ENCODE data around the gene RIC8A.
"Not testable (repeated sequence)": the region's sequence is repeated elsewhere in the genome, so short reads cannot be mapped to it uniquely, and the experiment has no call there.

RIC8A gene

DNA sequence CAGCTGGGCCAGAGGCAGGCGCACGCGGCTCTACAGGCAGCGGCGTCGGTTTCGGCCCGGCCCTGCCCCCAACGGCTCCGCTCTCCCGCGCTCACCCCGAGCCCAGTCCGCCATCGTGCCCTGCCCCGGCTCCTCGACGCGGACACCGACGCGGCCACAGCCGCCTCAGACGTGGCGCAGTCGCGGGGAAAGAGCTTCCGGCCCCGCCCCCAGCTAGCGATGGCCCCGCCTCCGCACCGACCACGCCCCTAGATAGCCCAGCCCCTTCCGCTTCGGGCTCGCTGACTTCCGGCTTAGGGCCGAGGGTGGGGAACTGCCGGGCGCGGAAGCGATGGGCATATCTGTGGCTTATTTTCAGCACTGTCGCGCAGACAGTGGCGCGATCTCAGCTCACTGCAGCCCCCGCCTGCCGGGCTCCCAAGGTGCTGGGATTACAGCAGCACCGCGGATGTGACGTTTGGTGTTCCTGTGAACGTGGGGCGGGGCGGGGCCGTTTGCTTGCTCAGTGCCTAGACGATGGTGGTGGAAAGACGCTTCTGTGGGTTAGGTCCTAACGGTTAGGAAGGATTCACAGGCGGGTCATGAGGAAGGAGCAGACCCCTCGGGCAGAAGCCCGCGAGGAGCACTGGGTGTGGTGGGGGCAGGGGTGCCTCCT lies at the start of gene RIC8A, which contains the start of gene BET1L:
TSS of gene RIC8A (plus strand) at position 501 of the 655 bp plus-strand sequence. CDS start 1,147 bp downstream, outside the sequence.
TSS of gene BET1L (minus strand) at position 192 of the 655 bp plus-strand sequence. CDS start at position 114, 78 bp downstream.
- H3K27ac ChIP-seq, result peak within 1 kb of the TSS; percentile 87 to 99 (median 97)
- peak within 1 kb of the TSS; percentile 66 to 99 (median 94) for H3K4me3 ChIP-seq

DNA sequence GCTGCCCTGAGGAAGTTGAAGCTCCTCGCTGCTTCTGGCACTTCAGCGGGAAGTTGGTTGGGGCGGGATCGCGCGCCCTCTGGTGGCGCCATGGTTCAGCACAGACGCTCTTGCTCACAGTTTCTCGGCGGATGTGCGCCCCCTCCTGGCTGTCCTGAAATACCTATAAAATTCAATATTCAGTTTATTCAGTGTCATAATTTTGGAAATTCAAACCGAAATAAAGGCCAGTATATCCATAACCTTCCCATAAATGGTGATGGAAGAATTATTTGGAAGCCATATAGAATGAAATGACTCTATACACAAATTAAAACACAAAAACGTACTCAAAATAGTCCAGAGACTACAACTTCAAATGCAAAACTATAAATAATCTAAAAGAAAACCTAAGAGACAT lies 27.3 kb upstream of the RIC8A start:
- H3K27ac ChIP-seq, result not testable (repeated sequence)

DNA sequence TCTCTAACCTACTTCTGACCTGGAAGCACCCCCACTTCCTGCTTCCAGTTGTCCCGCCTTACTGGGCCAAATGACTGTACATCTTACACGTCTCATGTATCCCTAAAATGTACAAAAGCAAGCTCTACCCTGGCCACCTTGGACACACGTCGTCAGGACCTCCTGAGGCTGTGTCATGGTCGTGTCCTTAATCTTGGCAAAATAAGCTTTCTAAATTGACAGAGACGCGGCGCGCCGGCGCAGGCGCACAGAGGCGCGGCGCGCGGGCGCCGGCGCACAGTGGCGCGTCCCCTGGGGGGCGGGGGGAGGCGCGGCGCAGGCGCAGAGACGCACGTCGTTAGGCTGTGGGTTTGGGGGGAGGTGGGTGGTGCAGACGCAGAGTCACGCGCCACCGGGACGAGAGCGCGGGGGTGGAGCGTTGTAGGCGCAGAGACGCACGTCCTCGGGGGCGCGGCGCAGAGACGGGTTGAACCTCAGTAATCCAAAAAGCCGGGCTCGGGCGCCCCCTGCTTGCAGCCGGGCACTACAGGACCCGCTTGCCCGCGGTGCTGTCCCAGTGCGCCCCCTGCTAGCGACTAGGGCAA lies 18.2 kb upstream of the RIC8A start:
- not testable (repeated sequence) for H3K4me3 ChIP-seq, H3K27ac ChIP-seq

More for the DNA sequence above, 27.3 kb upstream of the RIC8A start:
- not testable (repeated sequence) for H3K4me3 ChIP-seq

GRCh38 chr11:189843-190311 lies 17.6 kb upstream of the RIC8A start:
- H3K4me3 ChIP-seq, H3K27ac ChIP-seq: not testable (repeated sequence)

GRCh38 chr11:190546-190945 lies 17.0 kb upstream of the RIC8A start:
- H3K27ac ChIP-seq, H3K4me3 ChIP-seq: not testable (repeated sequence)

- H3K27ac ChIP-seq, H3K4me3 ChIP-seq: not testable (repeated sequence)
Observed at GRCh38 chr11:191490-192478, 15.7 kb upstream of the RIC8A start.

GRCh38 chr11:192674-193128 lies 14.8 kb upstream of the RIC8A start, which contains the start of gene SCGB1C1:
SCGB1C1 (plus strand) TSS chr11:193078; CDS start chr11:193100, 22 bp downstream.
- H3K27ac ChIP-seq, H3K4me3 ChIP-seq: not testable (repeated sequence)

- not testable (repeated sequence) for H3K27ac ChIP-seq, H3K4me3 ChIP-seq
Observed at GRCh38 chr11:193481-193880, 14.0 kb upstream of the RIC8A start.

DNA sequence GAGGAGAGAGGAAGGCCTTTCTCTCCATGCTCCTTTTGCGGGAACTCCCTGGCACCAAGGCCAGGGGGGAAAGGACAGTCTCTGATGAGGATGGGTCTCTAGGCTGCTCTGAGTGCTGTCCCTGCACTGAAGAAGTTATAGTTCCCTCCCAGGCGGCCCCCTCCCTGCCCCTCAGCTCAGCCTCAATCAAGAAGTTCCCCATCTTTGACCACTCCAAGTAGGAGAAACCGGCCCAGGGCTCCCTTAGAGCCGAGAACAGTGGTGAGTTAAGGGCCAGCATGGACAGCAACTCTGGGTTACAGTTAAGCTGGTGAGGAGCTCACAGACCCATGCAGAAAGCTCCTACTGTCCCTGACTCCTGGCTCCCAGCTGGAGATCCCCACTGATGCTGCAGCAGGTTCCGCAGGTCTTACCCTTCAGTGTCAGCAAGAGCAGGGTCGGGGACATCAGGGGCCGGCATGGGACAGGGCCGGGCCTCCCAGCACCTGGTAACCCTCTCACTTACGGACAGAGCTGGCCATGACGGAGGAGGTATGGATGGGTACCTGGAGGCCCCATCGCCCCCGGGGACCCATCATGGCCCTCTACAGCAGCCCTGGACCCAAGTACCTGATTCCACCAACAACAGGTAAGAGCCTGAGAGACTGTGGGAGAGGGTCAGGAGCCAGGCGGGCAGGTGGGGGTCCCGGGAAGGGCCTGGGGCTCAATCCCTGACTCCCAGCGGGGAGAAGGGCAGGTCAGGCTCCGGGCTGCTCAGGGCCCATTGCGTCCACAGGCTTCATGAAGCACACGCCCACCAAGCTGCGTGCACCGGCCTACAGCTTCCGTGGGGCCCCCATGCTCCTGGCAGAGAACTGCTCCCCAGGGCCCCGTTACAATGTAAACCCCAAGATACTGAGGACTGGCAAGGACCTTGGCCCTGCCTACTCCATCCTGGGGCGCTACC lies 10.4 kb upstream of the RIC8A start:
- Histone ChIP-seq H3K27ac (no peak overlapping the region), H3K4me3 (no peak overlapping the region)

GRCh38 chr11:197741-198235 lies 9.7 kb upstream of the RIC8A start:
- Histone ChIP-seq H3K27ac (no peak overlapping the region), H3K4me3 (no peak overlapping the region)

DNA sequence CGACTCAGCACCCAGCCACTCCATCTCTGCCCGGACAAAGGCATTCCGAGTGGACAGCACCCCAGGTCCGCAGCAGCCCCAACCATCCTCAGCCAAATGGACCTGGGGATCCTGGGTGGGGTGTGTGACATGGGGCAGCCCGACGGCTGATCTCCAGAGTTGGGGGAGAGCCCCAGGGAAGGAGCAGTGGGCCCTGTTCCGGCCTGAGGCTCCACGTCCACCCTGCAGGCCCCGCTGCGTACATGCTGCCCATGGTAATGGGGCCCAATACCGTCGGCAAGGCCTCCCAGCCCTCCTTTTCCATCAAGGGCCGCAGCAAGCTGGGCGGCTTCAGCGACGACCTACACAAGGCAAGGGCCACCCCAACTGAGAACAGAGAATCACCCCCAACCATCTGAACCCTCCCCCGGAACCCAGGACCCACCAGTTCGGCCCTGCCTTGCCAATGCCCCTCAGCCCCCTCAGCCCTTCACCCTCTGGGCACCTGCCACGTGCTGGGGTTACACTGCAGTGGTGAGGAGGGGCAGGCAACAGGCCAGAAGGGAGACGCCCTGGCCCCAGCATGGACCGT lies 9.2 kb upstream of the RIC8A start:
- no peak overlapping the region for H3K4me3 ChIP-seq
- no peak overlapping the region for H3K27ac ChIP-seq

DNA sequence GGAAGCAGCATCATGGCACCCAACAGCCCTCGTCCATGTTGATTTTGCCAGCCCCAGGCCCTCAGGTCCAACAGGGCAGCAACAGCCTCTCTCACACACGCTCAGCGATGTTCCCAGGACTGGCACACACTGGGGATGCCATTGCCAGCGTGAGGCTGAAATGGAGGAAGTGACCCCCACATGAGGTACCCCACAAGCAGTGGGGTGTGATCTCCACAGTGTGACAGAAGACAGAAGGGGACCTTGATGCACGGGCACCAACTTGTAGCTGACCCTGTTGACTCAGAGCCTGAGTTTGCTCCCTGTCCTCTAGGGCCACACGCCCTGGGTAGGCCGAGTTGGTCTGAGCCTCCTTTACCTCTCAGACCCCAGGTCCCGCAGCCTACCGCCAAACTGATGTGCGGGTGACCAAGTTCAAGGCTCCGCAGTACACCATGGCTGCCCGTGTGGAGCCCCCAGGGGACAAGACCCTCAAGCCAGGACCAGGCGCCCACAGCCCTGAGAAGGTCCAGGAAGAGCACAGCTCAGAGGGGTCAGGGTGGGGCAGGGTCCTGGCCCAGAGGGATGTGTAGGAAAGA lies 8.4 kb upstream of the RIC8A start:
- no peak overlapping the region for H3K4me3 ChIP-seq
- no peak overlapping the region for H3K27ac ChIP-seq

GRCh38 chr11:199782-200181 lies 7.7 kb upstream of the RIC8A start:
- Histone ChIP-seq H3K27ac (no peak overlapping the region), H3K4me3 (no peak overlapping the region)

- Histone ChIP-seq H3K4me3 (no peak overlapping the region), H3K27ac (no peak overlapping the region)
Observed at GRCh38 chr11:200224-201003, 7.1 kb upstream of the RIC8A start.

DNA sequence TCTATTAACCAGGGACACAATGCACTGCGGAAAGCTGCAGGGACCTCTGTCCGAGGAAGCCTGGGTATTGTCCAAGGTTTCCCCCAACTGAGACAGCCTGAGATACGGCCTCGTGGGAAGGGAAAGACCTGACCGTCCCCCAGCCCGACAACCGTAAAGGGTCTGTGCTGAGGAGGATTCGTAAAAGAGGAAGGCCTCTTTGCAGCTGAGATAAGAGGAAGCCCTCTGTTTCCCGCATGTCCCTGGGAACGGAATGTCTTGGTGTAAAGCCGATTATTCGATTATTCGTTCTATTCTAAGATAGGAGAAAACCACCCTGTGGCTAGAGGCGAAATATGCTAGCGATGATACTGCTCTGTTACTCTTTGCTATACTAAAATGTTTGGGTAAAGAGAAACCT lies 5.5 kb upstream of the RIC8A start:
- no peak overlapping the region for H3K27ac ChIP-seq
- H3K4me3 ChIP-seq, result no peak overlapping the region

DNA sequence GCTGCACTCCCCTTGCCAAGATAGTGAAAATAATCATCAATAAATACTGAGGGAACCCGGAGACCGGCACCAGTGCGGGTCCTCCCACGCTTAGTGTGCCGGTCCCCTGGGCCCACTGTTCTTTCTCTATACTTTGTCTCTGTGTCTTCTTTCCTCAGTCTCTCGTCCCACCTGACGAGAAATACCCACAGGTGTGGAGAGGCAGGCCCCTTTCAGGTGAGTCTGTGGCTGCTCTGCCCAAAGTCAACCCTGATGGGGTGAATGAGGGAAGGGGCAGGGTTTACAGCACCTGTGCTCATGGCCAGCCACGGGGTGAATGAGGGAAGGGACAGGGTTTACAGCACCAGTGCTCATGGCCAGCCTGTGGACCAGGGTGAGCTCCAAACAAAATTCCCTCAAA lies 5.0 kb upstream of the RIC8A start:
- Histone ChIP-seq H3K27ac (peak overlapping the region in 1 of 21 experiments; percentile 14), H3K4me3 (no peak overlapping the region)

All from skin epidermis (tissue), 12 donors.